GM10248 (cell line): ENCODE data around the gene EXO1.

Source experiments
- CTCF ChIA-PET: fragments of 300-600 bp; sonication (Branson Sonifier 250); formaldehyde crosslinking; extraction: SDS; loops from one replicate; lab custom pipeline; 2021; ENCODE audit warnings: antibody characterized with exemption; lab: Yijun Ruan, JAX
- POLR2A ChIA-PET: fragments of 350-650 bp; sonication (Branson Sonifier 250); formaldehyde crosslinking; extraction: SDS; loops from one replicate; lab custom pipeline; 2020; ENCODE audit warnings: antibody characterized with exemption; lab: Yijun Ruan, JAX
- DNase-seq: peaks from one replicate; pipeline ENCODE4 v3.0.0; 2012; ENCODE audit errors: extremely low spot score
- TF ChIP-seq, protein P1 (sequence below): IDR thresholded peaks from 2 replicates; pipeline ENCODE4 v1.5.1; 2012; ENCODE audit warnings: mild to moderate bottlenecking, low read depth; ENCODE audit errors: extremely low read depth, missing control alignments, control extremely low read depth

The EXO1 gene

DNA sequence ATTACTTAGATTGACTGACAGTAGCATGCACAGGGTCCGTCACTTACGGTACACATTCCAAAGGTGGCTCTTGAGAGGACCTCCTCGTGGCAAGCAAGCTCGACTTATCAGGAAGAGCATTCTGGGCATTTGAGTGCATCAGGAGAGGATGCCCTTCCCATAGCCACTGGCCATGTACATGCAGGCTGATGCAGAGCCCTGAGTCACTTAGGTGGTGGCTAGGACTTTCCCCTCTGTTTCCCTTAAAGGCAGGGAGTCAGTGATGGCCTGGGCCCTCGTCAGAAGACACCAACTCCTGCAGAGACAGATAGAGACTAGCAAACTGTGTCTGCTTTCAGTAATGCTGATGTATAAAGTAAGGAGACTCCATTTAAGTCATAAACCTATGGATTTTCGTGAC lies 12.9 kb downstream of the EXO1 start:
- ChIA-PET POLR2A (no interaction called here), CTCF (interaction anchor here (1.0 kb wide), 1 partner anchor 250 kb away, joined by 3 read pairs; no protein-coding TSS in a partner anchor)
- TF ChIP-seq, protein P1, sequence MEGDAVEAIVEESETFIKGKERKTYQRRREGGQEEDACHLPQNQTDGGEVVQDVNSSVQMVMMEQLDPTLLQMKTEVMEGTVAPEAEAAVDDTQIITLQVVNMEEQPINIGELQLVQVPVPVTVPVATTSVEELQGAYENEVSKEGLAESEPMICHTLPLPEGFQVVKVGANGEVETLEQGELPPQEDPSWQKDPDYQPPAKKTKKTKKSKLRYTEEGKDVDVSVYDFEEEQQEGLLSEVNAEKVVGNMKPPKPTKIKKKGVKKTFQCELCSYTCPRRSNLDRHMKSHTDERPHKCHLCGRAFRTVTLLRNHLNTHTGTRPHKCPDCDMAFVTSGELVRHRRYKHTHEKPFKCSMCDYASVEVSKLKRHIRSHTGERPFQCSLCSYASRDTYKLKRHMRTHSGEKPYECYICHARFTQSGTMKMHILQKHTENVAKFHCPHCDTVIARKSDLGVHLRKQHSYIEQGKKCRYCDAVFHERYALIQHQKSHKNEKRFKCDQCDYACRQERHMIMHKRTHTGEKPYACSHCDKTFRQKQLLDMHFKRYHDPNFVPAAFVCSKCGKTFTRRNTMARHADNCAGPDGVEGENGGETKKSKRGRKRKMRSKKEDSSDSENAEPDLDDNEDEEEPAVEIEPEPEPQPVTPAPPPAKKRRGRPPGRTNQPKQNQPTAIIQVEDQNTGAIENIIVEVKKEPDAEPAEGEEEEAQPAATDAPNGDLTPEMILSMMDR, result no peak
- no peak for DNase-seq

DNA sequence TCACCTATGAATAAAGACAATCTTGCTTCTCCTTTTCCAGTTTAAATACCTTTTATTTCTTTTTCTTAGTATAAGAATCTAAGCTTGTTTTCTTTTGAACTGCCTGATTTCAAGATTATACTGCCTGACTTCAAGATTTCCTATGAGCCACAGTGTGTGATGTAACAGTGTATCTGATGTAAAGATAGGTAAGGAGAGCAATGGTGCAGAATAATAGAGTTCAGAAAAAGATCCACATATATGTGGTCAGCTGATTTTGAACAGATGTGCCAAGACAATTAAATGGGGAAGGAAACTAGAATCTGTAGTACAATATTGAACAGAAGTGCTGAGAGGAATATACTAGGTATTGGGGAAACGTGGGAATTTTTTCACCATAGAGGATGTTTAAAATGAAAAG lies 21.0 kb downstream of the EXO1 start:
- no peak for DNase-seq
- CTCF ChIA-PET, result interaction anchor here (0.6 kb wide), 1 partner anchor 8 kb away, joined by 3 read pairs; no protein-coding TSS in a partner anchor
- POLR2A ChIA-PET, result no interaction called here
- TF ChIP-seq, protein P1, result no peak

DNA sequence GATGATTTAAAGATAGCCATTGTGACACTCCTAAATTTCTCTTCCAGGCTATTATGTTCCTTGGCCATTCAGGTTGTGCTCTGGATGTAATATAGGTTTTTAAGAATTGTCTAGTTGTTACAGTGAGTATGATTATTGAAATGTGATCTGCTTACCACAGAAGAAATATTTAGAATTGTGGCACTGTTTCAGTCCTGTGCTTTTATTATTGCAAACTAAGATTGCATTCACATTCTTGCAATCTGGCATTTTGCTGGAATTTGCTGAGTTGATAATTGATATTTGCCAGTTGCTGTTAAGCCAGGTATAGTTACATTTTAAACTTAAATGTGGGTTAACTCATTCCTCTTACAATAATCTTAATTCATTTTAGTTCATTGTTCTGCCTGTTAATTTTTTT lies 22.3 kb downstream of the EXO1 start:
- TF ChIP-seq, protein P1, result no peak
- DNase-seq, result no peak
- ChIA-PET POLR2A (no interaction called here), CTCF (no interaction called here)

DNA sequence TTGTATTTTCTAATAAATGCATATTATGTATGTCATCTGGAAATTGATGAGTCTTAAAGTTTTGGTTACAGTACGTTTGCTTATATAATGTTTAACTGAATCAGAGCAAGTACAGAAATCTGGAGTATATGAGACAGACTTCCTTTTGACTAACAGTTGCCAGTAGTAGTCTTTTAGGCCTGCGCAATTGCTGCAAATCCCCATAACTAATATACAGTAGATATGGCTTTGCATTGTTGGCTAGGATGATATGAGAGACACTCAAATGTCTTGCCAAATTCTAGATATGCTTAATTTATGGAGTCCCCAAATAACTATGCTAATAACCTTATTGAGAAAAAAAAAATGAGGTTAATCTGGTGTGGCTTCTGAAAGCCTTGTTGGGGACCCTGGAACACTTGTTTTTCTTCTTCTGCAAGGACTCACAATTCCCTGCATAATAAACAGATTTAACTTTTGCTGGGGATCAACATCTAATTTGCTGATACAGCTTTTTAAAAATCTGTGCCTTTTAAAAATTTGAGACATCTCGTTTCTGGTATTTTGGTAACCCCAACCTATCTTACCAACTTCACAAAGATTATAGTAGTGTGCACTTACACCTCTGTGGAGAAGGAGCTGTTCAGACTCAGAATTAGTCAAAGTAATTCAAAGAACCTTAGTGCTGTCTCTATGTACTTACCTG lies 22.9 kb downstream of the EXO1 start:
- ChIA-PET POLR2A (no interaction called here), CTCF (interaction anchor here (0.9 to 1.0 kb wide), 2 partner anchors 19 to 22 kb away, joined by 3 read pairs; no protein-coding TSS in a partner anchor)
- TF ChIP-seq, protein P1, result no peak
- no peak for DNase-seq

DNA sequence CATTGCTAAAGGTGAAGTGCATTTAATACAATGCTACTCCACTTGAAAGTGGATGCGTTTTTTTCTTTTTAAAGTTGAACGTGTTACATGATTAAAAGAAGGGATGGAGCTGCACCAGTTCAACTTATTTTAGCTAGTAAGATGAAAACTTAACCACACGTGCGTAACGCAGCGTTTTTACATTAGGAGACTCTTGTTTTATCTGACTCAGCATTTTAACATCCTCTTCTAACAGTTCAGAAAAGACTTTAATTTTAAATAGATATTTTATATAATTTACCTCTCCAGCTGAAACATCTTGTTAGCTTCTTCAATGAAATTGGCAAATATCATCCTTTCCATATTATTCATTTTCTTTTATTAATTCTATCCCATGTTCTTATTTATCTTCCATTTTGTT lies 33.4 kb downstream of the EXO1 start:
- CTCF ChIA-PET, result interaction anchor here (1.2 kb wide), 1 partner anchor 15 kb away, joined by 4 read pairs; no protein-coding TSS in a partner anchor
- POLR2A ChIA-PET, result no interaction called here
- DNase-seq, result no peak
- TF ChIP-seq, protein P1, result no peak

DNA sequence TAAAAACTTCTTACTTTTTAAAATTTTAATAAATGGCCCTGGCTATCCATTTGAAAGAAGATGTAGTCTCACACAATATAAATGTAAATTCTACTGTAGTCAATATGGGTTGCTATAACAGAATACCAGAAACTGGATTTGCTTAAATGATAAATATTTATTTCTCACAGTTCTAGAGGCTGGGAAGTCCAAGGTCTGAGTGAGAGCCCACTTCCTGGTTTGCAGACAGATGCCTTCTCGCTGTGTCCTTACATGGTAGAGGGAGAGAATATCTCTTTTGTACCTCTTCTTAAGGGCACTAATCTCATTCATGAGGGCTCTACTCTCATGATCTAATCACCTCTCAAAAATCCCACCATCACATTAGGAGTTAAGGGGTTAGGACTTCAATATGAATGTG lies 35.2 kb downstream of the EXO1 start:
- DNase-seq, result no peak
- CTCF ChIA-PET, result no interaction called here
- POLR2A ChIA-PET, result no interaction called here
- TF ChIP-seq, protein P1, result no peak
